HEK293T (cell line): Measurements from ENCODE around the gene ZNF653.

Source experiments
- ARNT ChIP-seq: fragments of 450-650 bp; IDR thresholded peaks from 2 replicates; pipeline ENCODE4 v1.6.1; 2017; ENCODE audit warnings: mild to moderate bottlenecking
- CTBP1 ChIP-seq: fragments of 450-650 bp; IDR thresholded peaks from 2 replicates; pipeline ENCODE4 v1.6.1; 2016; ENCODE audit warnings: borderline replicate concordance
- ELF4 ChIP-seq: fragments of 450-650 bp; IDR thresholded peaks from 2 replicates; pipeline ENCODE4 v1.6.1; 2017; ENCODE audit warnings: antibody characterized with exemption
- PKNOX1 ChIP-seq: fragments of 450-650 bp; IDR thresholded peaks from 2 replicates; pipeline ENCODE4 v1.6.1; 2016
- SP1 ChIP-seq: fragments of 450-650 bp; IDR thresholded peaks from 2 replicates; pipeline ENCODE4 v1.6.1; 2017
- SUZ12 ChIP-seq: fragments of 450-650 bp; IDR thresholded peaks from 2 replicates; pipeline ENCODE4 v1.6.1; 2016; ENCODE audit warnings: mild to moderate bottlenecking
- ZNF384 ChIP-seq: fragments of 450-650 bp; IDR thresholded peaks from 2 replicates; pipeline ENCODE4 v1.6.1; 2016

- no peak for TF ChIP-seq SP1
- no peak for TF ChIP-seq ARNT
- TF ChIP-seq ZNF384, result no peak
- TF ChIP-seq PKNOX1, result no peak
- TF ChIP-seq ELF4, result no peak
- no peak for TF ChIP-seq CTBP1
- TF ChIP-seq SUZ12, result no peak
Measured at GRCh38 chr19:11539495-11540365, 34.1 kb upstream of the ZNF653 start.
